Stimulated activated CD4-positive, alpha-beta T cell treated with anti-CD3 and anti-CD28 coated beads, TNF-alpha, amount 100 ng/mL, for 1 hour (primary cell): ENCODE measurements around the gene EIF4G1.
A peak's percentile ranks its signal among the peaks of the same experiment; 100 is the strongest.
"Not testable (repeated sequence)": the region's sequence is repeated elsewhere in the genome, so short reads cannot be mapped to it uniquely, and the experiment has no call there.

ENCODE experiments used
- DNase-seq, 3 donors: peaks; one replicate each; pipeline ENCODE4 v3.0.0-alpha.2; 2020; ENCODE audit warnings: low read depth in 3 of 3, low spot score in 1 of 3

The EIF4G1 gene, protein sequence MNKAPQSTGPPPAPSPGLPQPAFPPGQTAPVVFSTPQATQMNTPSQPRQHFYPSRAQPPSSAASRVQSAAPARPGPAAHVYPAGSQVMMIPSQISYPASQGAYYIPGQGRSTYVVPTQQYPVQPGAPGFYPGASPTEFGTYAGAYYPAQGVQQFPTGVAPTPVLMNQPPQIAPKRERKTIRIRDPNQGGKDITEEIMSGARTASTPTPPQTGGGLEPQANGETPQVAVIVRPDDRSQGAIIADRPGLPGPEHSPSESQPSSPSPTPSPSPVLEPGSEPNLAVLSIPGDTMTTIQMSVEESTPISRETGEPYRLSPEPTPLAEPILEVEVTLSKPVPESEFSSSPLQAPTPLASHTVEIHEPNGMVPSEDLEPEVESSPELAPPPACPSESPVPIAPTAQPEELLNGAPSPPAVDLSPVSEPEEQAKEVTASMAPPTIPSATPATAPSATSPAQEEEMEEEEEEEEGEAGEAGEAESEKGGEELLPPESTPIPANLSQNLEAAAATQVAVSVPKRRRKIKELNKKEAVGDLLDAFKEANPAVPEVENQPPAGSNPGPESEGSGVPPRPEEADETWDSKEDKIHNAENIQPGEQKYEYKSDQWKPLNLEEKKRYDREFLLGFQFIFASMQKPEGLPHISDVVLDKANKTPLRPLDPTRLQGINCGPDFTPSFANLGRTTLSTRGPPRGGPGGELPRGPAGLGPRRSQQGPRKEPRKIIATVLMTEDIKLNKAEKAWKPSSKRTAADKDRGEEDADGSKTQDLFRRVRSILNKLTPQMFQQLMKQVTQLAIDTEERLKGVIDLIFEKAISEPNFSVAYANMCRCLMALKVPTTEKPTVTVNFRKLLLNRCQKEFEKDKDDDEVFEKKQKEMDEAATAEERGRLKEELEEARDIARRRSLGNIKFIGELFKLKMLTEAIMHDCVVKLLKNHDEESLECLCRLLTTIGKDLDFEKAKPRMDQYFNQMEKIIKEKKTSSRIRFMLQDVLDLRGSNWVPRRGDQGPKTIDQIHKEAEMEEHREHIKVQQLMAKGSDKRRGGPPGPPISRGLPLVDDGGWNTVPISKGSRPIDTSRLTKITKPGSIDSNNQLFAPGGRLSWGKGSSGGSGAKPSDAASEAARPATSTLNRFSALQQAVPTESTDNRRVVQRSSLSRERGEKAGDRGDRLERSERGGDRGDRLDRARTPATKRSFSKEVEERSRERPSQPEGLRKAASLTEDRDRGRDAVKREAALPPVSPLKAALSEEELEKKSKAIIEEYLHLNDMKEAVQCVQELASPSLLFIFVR (N-terminal part only)

DNA sequence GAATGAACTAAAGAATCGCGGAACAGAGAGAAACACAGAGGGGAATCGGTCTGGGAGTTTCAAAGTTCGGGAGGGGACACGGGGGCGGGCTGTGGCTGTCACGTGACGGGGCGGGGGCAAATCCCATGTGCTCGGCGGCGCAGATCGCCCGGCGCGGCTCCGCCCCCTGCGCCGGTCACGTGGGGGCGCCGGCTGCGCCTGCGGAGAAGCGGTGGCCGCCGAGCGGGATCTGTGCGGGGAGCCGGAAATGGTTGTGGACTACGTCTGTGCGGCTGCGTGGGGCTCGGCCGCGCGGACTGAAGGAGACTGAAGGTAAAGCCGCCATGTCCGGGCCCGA is at the start of gene EIF4G1:
Gene EIF4G1, plus strand, starts transcription at position 244 of the 337 bp plus-strand sequence. CDS start 1,191 bp downstream, outside the sequence.
- DNase-seq = peak; percentile 77 to 90 (median 88)

DNA sequence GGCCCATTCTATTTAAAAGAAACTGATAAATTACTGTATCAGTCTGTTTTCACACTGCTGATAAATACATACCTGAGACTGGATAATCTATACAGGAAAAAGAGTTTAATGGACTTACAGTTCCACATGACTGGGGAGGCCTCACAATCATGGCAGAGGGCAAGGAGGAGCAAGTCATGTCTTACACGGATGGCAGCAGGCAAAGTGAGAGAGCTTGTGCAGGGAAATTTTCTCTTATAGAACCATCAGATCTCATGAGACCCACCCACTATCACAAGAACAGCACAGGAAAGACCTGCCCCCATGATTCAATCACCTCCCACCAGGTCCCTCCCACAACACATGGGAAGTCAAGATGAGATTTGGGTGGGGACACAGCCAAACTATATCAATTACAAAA is 47.2 kb upstream of the EIF4G1 start:
- not testable (repeated sequence) for DNase-seq

DNA sequence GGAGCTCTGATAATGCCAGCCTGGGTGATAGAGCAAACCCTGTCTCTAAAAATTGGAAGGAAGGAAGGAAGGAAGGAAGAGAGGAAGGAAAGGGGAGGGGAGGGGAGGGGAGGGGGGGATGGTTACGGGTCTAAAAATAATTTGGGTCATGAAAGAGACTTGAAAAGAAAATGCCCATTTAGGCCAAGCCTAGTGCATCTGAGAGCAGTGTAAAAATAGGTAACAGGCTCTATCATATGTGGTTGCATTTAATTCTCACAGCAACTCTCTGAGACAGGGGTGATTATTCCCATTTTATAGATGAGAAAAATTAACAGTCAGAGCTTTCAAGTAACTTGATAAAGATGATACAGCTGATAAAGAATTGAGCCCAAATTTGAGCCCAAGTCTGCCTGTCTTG is 42.1 kb upstream of the EIF4G1 start:
- no peak for DNase-seq

DNA sequence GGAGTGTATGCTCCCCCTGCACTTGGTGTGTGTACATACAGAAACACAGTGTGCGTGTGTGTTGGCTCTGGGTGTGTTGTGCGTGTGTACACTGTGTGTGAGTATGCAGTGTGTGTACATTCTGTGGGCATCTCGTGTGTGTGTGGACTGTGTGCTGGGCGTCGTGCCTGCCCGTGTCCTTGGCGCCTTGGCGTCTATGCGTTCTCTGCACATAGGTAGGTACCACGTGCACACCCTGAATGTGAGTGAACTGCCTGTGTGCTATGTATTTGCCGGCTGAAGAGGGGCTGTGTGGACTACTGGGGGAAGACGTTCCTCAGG is 39.1 kb upstream of the EIF4G1 start:
- DNase-seq = no peak

DNA sequence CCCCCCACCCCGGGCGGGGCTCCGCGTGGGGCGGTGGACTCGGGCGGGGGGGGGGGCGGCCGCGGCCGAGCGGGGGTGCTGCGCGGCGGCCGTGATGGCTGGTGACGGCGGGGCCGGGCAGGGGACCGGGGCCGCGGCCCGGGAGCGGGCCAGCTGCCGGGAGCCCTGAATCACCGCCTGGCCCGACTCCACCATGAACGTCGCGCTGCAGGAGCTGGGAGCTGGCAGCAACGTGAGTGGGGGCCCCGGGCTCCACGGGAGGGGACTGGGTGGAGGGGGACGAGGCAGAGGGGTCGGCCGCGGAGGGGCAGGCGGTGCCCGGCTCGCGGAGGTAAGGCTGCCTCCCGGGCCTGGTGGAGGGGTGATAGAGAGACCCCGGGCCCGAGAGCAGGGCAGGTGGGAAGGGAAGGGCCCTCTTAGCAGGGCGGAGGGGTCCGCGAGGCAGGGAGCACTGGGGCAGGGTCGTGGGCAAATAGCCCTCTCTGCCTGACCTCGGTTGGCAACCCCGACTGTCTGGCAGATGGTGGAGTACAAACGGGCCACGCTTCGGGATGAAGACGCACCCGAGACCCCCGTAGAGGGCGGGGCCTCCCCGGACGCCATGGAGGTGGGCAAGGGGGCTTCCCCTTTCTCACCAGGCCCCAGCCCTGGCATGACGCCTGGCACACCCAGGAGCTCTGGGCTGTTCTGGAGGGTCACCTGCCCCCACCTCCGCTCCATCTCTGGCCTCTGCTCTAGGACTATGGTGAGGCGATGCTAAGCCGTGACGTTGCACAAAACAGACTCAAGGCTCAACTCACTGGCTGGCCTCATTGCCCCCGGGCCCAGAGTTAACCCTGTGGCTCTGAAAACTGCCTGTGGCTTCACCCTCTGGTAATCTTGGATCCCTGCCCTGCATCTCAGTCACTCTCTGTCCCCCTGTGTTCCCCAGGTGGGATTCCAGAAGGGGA is 38.2 kb upstream of the EIF4G1 start, which contains the start of gene ECE2:
Gene ECE2, plus strand, starts transcription at position 62 of the 950 bp plus-strand sequence. Its CDS starts 132 bp downstream, at position 194.
- no peak for DNase-seq

DNA sequence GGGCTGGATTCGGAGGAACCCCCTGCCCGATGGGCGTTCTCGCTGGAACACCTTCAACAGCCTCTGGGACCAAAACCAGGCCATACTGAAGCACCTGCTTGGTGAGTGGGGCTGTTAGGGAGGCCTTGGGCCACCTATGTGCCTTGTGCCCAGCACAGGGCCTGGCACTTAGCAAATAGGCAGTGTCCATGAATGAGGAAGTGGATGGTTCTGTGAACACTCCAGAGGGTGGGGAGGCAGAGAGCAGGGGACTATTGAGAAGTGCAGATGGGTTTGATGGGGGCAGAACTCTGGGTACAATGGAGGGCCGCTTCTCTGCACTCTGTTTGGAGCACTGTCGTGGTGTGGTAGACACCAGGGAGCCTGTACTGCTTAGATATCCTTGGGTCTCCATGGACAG is 37.0 kb upstream of the EIF4G1 start:
- no peak for DNase-seq

DNA sequence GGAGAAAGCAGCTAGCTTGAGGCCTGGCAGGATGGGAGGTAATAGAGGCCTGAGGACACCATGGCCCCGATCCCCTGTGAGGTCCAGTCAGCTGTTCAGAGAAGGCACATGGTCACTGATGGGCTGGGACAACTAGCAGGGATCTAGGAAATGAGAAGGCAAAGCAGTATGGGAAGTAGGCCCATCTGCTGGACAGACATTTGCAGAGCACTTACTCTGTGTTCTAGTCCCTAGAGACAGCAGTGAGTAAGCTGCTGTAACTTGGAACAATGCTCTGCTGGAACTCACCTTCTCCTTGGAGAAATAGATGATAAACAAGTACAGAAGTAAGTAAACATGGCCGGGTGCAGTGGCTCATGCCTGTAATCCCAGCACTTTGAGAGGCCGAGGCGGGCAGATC is 31.5 kb upstream of the EIF4G1 start:
- no peak for DNase-seq

DNA sequence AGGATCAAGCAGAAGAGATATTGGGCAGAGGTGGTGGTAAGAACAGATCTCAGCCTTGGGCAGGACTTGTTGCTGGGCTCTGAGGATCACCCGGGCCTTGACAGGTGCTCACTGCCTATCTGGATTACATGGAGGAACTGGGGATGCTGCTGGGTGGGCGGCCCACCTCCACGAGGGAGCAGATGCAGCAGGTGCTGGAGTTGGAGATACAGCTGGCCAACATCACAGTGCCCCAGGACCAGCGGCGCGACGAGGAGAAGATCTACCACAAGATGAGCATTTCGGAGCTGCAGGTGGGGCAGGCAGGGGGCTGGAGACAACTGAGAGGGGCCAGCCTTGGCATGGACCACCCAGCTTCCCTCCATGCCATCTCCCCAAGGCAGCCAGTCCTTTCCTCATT is 30.7 kb upstream of the EIF4G1 start:
- no peak for DNase-seq

DNA sequence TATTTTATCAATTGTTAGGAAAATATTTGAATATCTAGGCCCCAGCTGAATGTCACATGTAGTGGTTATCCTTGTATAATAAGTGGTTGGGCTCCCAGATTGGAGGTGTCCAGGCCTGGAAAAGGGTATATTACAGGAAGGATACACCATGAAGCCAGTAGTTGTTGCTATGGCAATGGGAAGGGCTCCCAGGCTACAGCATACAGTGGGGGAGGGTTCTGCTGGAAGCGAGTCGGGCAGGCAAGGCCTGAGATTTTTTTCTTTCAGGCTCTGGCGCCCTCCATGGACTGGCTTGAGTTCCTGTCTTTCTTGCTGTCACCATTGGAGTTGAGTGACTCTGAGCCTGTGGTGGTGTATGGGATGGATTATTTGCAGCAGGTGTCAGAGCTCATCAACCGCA is 29.7 kb upstream of the EIF4G1 start:
- no peak for DNase-seq

DNA sequence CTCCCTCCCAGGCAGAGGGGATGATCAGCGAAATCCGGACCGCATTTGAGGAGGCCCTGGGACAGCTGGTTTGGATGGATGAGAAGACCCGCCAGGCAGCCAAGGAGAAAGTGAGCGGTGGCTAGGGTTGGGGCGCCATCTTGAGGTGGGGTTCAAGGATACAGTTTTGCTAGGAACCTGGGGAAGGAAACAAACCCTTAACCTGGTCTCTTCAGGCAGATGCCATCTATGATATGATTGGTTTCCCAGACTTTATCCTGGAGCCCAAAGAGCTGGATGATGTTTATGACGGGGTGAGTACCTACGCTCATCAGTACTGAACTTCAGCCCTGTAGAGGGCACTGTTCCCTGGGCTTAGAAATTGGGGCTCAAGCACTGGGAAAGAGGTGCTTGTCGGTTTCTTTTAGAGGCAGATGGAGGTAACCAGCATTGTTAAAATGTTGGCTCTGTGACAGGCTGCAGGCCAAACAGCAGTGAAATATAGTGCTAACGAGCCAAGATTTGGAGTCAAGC is 24.9 kb upstream of the EIF4G1 start:
- DNase-seq = peak in 2 of 3 donors; percentile 20 to 61

DNA sequence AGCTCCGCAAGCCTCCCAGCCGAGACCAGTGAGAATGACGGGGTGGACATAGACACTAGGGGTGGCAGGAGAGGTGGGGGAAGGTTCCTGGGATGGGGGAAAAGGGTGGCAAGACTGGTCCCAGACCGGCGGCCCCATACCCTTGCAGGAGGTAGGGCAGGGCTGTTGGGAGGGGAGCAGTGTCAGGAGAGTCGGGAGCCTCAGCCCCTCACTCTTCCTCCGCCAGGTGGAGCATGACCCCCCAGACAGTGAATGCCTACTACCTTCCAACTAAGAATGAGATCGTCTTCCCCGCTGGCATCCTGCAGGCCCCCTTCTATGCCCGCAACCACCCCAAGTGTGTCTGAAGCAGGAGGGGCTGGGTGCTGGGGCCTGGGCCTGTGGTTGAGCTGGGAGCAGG is 24.1 kb upstream of the EIF4G1 start:
- no peak for DNase-seq

DNA sequence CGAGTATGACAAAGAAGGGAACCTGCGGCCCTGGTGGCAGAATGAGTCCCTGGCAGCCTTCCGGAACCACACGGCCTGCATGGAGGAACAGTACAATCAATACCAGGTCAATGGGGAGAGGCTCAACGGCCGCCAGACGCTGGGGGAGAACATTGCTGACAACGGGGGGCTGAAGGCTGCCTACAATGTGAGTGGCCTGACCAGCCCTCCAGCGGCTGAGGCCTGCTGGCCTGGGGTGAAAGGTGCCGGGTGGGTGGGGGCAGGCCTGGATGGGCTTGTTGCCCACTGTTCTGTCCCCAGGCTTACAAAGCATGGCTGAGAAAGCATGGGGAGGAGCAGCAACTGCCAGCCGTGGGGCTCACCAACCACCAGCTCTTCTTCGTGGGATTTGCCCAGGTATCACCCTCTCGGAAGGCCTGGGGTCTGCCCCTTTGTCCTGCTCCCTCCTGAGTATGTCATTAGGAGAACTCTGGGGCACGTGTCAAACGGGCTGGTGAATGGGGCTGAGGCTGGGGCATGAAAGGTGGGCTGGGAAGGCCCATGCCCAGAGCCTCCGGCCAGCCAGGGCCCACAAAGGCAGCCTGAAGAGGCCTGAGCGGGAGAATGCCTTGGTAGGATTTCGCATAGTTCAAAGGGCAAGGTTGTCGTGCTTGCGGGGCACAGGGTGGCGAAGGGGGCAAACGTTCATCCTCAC is 23.2 kb upstream of the EIF4G1 start:
- DNase-seq = no peak

DNA sequence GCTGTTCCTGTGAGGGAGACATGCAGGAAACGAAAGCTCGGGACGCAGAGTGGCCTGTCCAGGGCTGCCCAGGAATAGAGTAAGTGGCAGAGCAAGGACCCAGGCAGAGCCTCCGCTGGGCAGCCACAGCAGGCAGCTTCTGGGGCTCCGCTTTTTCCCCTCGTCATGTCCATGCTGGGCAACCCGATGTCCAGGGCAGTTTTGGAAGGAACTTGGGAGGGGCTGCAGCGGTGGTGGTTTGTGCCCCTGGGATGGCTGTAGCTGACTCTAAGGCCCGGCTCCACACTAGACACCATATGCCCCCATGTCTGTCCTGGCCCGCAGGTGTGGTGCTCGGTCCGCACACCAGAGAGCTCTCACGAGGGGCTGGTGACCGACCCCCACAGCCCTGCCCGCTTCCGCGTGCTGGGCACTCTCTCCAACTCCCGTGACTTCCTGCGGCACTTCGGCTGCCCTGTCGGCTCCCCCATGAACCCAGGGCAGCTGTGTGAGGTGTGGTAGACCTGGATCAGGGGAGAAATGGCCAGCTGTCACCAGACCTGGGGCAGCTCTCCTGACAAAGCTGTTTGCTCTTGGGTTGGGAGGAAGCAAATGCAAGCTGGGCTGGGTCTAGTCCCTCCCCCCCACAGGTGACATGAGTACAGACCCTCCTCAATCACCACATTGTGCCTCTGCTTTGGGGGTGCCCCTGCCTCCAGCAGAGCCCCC is 22.5 kb upstream of the EIF4G1 start:
- no peak for DNase-seq

DNA sequence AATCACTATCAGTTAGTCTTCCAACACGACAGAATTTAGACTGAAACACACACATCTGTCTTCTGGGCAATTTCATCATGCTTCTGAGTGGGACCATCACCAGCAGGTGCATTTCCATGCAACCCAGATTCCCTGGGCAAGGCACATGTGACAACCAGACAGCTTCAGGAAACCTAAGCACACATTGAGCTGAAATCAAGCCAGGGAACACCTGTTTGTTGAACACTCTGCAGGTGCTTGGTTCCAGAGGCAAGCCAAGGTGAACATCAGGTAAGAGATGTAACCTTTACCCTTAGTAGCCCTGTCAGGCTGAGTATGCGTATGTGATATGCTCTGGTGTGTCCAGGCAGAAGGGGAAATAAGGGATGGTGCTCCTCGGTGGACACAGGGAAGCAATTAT is 18.6 kb upstream of the EIF4G1 start:
- DNase-seq = no peak

DNA sequence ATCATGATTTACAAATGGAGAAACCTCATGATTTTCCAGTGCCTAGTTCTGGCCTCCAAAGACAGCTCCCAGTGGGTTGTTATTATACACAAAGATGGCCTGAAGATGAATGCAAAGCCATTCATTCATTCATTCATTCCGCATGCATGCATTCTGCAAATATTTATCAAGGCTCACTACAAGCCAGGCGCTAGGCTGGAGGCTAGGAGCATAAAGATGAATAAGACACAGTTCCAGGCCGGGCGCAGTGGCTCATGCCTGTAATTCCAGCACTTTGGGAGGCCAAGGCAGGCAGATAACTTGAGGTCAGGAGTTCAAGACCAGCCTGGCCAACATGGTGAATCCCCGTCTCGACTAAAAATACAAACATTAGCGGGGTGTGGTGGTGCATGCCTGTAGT is 17.8 kb upstream of the EIF4G1 start:
- DNase-seq = no peak

DNA sequence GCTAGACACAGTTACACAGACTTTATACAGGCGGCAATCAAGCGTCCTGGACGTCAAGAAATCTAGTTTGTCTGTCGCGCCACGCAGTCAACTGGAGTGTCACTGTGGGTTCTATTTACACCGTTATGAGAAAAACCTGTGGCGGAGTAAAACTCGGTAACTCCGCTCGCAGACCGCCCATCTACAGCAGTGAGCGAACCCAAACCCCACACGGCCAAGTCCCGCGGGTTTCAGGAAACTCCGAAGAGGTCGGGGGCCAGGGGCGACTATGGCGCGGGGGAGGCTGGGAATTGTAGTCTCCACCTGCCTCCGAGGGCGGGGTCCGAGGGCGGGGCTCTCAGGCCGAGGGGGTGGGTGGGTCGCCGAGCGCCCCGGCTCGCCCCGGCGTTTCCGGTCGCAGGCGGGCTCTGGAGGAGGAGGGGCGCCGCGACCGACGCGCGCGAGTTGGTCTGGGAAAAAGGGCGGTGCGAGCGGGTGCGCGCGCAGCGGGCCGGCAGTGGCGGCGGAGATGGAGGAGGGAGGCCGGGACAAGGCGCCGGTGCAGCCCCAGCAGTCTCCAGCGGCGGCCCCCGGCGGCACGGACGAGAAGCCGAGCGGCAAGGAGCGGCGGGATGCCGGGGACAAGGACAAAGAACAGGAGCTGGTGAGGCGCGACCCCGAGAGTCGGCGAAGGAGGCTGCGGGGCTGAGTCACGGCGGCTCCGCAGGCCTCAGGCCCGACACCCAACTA is 15.5 kb upstream of the EIF4G1 start, which contains the start of gene PSMD2:
Gene PSMD2, plus strand, starts transcription at position 483 of the 729 bp plus-strand sequence. Its CDS starts 26 bp downstream, at position 509.
- peak; percentile 96 to 97 (median 96) for DNase-seq

DNA sequence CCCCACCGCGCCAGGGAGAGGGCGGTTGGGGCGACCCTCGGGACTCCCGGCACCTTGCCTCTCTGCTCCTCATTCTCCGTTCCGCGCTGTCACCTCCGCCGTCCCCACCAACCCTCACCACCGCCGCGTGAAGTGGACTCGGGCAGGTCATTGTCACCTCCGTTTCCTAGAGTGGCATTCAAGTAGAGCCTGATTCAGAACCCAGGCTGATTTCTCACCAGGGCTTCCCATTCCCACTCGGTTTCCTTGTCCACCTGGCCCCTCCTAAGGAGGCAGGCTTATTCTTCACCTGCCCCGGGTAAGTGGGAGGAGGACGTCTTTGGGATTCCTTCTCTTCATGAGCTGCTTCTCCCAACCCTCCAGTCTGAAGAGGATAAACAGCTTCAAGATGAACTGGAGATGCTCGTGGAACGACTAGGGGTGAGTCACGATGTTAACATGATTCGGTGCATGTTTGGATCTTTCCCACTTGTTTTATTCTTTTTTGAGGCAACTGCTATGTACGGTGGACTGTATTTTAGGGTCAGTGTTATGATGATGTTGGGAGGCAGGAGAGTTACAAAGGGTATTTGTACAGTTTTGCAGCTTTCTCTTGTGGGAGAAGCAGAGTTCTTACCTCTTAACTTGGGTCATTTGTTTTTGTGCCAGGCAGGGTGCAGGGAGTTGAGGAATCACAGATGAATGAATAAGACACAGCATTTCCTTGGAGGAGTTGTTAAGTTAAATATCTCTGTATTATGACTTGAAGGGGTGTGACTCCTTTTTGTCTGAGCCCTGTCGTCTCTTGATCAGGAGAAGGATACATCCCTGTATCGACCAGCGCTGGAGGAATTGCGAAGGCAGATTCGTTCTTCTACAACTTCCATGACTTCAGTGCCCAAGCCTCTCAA is 14.7 kb upstream of the EIF4G1 start:
- no peak for DNase-seq
